Measurements from ENCODE around the gene LGMN.

LGMN gene

DNA sequence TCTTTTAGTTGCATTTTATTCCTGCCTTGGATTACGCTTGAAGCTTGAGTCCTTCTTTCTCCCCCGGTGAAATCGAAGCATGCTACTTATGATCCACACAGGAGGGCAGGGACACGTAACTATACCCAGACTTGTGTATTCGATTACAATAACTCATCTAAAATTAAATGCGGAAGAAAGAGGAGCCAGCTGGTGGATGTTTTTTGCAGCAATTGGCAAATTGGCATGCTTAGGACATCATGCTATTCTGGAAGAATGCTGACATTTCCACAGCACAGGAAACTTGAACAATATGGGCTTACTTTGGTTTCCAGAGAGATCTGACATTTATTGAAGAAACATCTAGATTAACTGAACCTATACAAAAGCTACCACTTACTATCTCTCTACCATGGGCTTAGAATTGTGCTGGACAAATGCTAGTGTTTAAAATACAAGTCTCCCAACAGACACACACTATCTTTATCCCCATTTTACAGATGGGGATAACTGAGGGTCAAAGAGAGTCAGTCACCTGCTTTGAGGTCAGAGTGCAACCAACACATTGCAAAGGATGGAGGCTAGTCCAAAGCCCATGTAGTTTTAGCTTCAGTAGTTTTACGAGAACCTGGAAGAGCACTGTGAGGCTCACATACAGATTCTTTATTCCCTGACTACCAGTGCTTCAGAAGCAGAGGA lies 36.3 kb downstream of the LGMN start:
- H3K27ac Mint-ChIP-seq, result peak overlapping the region in 1 of 2 donors; percentile 19
- ATAC-seq (replicated peaks) (no peak), DNase-seq (no peak)
- peaks cover 7% of the 10 kb centered on the region for H3K36me3 Mint-ChIP-seq (ENCODE audit: insufficient read depth)
- no peak overlapping the region for H3K4me3 Mint-ChIP-seq
- peaks cover 9 to 15% of the 10 kb centered on the region in 2 donors for H3K27me3 Mint-ChIP-seq
- H3K9me3 Mint-ChIP-seq, result no peaks in the 10 kb centered on the region
- no peaks in the 10 kb centered on the region for H3K4me1 Mint-ChIP-seq (ENCODE audit: low read depth in 2 of 2)

DNA sequence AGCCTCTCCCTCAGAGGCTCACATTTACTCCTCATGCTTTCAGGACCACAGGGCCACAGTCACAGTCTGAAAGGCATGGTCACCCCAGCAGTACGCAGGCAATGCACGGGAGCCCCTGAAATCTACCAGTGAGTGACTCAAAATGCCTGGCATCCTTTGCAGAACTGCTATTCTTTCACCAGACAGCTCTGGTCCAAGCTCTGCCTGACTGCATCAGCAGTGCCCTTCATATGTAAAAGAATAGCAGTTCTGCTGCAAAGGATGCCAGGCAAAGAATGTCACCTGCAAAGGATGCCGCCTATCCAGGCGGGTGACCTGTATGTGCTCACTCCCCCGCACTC lies 38.5 kb downstream of the LGMN start:
- peaks cover 0 to 1% of the 10 kb centered on the region in 2 donors for H3K4me1 Mint-ChIP-seq (ENCODE audit: low read depth in 2 of 2)
- no peak overlapping the region for H3K4me3 Mint-ChIP-seq
- H3K27me3 Mint-ChIP-seq, result peaks cover 27 to 36% of the 10 kb centered on the region in 2 donors
- H3K9me3 Mint-ChIP-seq, result no peaks in the 10 kb centered on the region
- H3K27ac Mint-ChIP-seq, result no peak overlapping the region
- H3K36me3 Mint-ChIP-seq (ENCODE audit: insufficient read depth), result peaks cover 10% of the 10 kb centered on the region
- DNase-seq (no peak), ATAC-seq (replicated peaks) (no peak)

DNA sequence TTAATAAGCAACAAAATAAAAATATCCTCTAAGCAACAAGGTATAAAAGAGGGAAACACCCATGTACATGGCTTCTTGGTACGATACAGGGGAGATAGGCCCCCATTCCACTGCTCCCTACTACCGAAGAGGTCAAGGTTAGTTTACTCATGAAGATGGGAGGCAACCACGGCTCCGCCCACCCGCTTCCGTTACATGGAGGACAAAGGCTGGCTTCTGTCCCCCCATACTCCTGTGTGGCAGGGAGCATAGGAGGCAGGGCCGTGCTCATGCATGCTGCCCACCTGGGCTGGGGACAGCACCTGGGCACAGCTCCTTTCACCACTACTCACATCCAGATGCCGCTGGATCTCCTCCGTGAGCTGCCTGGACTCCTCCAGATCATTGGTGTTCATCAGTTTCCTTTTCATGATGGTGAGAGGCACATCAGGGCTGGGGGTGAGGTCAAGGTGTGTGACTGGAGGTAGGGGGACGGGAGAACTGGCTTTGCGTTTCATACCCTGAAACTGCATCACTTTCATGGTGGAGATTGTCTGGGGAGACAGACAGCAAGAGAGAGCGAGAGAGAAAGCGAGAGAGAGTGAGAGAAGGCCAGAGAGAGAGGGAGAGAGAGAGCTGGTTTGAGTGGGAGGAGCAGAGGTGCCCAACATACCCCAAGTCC lies 39.0 kb downstream of the LGMN start:
- no peak overlapping the region for H3K4me3 Mint-ChIP-seq
- DNase-seq, result no peak
- ATAC-seq (replicated peaks), result no peak
- H3K36me3 Mint-ChIP-seq (ENCODE audit: insufficient read depth), result peaks cover 13% of the 10 kb centered on the region
- peaks cover 0 to 5% of the 10 kb centered on the region in 2 donors for H3K4me1 Mint-ChIP-seq (ENCODE audit: low read depth in 2 of 2)
- no peak overlapping the region for H3K27ac Mint-ChIP-seq
- no peaks in the 10 kb centered on the region for H3K9me3 Mint-ChIP-seq
- H3K27me3 Mint-ChIP-seq, result peaks cover 32 to 41% of the 10 kb centered on the region in 2 donors

DNA sequence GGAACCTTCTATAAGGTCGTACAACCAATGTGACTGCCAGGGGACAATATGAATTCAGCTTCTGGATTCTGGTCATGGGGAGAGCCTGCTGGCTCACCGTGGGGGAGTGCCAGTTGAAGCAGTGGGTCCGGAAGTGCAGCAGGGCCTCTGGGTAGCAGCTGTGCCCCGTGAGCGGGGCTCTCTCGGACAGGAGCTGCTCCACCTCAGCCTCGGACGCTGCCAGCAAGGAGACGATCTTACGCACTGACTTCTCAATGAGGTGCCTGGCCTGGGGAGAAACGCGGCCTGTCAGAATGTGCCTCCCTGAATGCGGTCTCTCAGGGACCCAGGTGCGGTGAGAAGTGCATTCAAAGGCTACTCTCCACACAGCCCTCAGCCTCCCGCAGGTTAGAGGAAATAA lies 42.0 kb downstream of the LGMN start:
- no peaks in the 10 kb centered on the region for H3K9me3 Mint-ChIP-seq
- no peak for ATAC-seq (replicated peaks)
- peaks cover 53 to 71% of the 10 kb centered on the region in 2 donors for H3K27me3 Mint-ChIP-seq
- H3K27ac Mint-ChIP-seq, result no peak overlapping the region
- H3K4me3 Mint-ChIP-seq, result no peak overlapping the region
- peaks cover 7% of the 10 kb centered on the region for H3K36me3 Mint-ChIP-seq (ENCODE audit: insufficient read depth)
- H3K4me1 Mint-ChIP-seq (ENCODE audit: low read depth in 2 of 2), result peaks cover 0 to 5% of the 10 kb centered on the region in 2 donors
- DNase-seq, result no peak

DNA sequence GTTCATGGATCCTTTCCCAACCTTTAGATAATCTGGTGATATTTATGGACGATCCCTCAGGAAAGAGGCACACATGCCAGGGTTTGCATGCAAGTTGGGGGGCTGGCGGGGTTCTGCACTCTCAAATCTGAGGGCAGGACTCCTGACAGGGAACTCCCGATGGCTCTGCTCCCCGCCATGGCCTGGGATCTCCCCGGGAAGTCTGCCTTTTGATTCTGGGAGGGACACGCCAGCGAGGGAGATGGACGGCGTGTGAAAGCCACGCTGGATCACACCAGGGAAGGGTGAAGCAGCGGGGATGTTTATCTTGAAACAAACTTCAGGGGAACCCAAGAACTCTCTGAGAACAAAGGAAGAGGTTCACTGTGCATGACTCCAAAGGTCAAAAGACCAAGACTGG lies 43.6 kb downstream of the LGMN start:
- ATAC-seq (replicated peaks) (no peak), DNase-seq (no peak)
- Mint-ChIP-seq H3K9me3 (no peaks in the 10 kb centered on the region), H3K27ac (no peak overlapping the region), H3K27me3 (peaks cover 55 to 73% of the 10 kb centered on the region in 2 donors), H3K4me3 (peak overlapping the region in 1 of 2 donors; percentile 22), H3K4me1 (ENCODE audit: low read depth in 2 of 2) (peaks cover 0 to 7% of the 10 kb centered on the region in 2 donors), H3K36me3 (ENCODE audit: insufficient read depth) (peaks cover 7% of the 10 kb centered on the region)

DNA sequence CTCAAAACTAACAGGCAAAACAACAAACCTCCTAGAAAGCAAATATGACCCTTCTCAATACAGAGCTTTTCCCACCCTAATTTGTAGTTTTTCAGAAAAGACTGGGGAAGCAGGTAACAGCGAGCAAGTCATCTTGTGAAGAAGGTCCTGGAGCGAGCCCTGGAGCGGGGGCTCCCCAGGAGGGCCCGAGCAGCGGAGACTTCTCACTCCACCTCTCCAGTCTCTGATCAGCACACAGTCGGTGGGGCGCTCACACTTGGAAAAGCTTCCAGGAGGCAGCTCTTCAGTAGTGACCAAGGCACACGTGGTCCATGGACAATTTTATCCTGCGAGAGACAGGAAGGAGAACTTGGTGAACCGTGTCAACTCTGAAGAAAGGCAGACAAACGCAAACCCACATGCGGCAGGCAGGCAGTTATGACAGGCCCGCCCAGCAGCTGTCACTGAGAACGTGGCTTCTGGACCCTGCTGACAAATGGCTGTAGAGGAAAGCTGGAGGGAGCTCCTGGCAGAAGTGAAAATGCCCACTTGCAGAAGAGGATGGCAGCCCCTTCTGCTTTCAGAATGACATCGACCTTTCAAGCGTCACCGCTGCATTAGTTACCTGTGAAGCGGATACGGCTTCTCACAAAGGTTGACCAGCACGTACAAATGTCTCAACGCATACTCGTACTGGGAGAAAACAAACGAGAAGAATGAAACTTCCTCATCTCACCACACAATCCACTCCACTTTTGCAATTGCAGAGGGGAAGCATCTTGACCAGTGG lies 44.2 kb downstream of the LGMN start:
- H3K27me3 Mint-ChIP-seq, result peaks cover 50 to 67% of the 10 kb centered on the region in 2 donors
- H3K27ac Mint-ChIP-seq, result no peak overlapping the region

DNA sequence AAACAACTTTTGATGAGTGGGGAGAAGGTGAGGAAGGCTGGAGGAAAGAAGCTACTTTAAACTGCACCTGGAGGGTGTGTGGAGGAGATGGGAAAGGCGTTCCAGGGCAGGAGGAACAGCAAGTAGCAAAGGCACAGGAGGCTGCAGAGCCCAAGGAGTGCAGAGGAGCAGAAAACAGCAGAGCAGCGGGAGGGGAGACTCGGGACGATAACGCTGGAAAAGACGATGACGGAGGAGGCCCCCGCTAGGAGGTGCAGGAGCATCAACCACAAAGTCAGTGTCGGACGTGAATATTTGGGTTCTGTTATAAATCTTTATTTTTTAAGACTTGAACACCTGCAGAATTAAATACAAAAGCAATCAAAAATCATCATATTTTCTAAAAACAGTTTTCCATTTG lies 44.9 kb downstream of the LGMN start:
- Mint-ChIP-seq H3K4me1 (ENCODE audit: low read depth in 2 of 2) (peaks cover 0 to 7% of the 10 kb centered on the region in 2 donors), H3K36me3 (ENCODE audit: insufficient read depth) (peaks cover 7% of the 10 kb centered on the region), H3K27me3 (peaks cover 50 to 66% of the 10 kb centered on the region in 2 donors), H3K4me3 (no peak overlapping the region), H3K27ac (peak overlapping the region in 1 of 2 donors; percentile 60), H3K9me3 (no peaks in the 10 kb centered on the region)
- ATAC-seq (replicated peaks) (no peak), DNase-seq (no peak)

More for the DNA sequence above, 44.2 kb downstream of the LGMN start:
- peaks cover 0 to 7% of the 10 kb centered on the region in 2 donors for H3K4me1 Mint-ChIP-seq (ENCODE audit: low read depth in 2 of 2)
- DNase-seq (no peak), ATAC-seq (replicated peaks) (peak; percentile 77)
- no peaks in the 10 kb centered on the region for H3K9me3 Mint-ChIP-seq
- peak overlapping the region in 1 of 2 donors; percentile 6 for H3K4me3 Mint-ChIP-seq
- peaks cover 7% of the 10 kb centered on the region for H3K36me3 Mint-ChIP-seq (ENCODE audit: insufficient read depth)

DNA sequence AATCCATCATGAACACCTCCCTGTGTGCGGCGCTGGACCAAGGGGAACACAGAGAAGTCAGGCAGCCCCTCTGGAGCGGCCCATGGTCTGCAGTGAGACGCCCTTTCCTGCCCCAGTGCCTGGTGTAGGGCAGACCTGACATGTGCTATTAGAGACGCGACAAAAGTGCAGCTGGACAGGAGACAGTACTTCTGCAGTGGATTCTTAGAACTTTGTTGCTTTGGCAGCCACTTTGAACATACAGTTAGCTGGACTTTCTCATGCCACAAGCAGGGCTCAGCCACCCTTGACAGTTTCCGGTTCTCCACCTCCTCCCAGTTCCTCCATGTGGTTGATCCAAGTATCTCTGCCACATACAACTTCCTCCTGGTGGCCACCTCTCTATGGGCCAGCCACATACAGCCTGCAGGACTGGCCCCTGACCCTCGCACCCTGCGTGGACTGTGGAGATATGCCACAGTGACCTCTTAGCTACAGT lies 45.9 kb downstream of the LGMN start:
- Mint-ChIP-seq H3K27ac (no peak overlapping the region), H3K4me3 (no peak overlapping the region), H3K4me1 (ENCODE audit: low read depth in 2 of 2) (peaks cover 0 to 7% of the 10 kb centered on the region in 2 donors), H3K9me3 (no peaks in the 10 kb centered on the region), H3K27me3 (peaks cover 50 to 65% of the 10 kb centered on the region in 2 donors), H3K36me3 (ENCODE audit: insufficient read depth) (peaks cover 7% of the 10 kb centered on the region)
- ATAC-seq (replicated peaks) (no peak), DNase-seq (no peak)

DNA sequence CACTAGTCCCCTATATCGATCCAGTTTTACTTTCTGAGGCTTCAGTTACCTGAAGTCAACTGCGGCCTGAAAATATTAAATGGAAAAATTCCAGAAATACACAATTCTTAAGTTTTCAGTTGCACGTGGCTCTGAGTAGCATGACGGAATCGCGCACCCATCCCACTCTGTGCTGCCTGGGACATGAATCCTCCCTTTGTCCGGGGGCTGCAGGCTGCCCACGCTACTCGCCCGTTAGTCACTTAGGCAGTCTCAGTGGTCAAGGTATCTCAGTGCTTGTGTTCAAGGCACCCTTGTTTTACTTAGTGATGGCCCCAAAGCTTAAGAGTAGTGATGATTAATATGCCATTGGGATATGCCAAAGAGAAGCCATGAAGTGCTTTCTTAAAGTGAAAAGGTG lies 46.6 kb downstream of the LGMN start:
- H3K27ac Mint-ChIP-seq, result no peak overlapping the region

DNA sequence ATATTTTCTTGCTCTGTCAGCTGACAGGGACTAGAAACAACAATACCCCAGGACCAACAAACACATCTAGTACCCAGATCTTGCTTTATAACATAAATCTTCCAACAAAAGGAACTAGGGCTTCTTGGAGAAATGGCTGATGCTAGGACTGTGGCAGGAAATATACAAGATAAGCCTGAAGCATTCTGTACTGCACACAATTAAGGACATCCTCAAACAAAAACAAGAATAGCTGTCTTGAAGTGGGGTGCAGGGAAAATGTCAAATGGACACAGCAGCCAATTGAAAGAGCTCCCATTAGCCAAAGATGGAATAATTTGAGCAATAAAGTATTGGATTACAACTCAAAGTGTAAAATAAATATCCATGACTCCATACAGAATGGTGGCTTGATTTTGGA lies 50.0 kb downstream of the LGMN start:
- Mint-ChIP-seq H3K4me1 (ENCODE audit: low read depth in 2 of 2) (peaks cover 3 to 9% of the 10 kb centered on the region in 2 donors), H3K36me3 (ENCODE audit: insufficient read depth) (peaks cover 5% of the 10 kb centered on the region), H3K27me3 (peaks cover 21 to 24% of the 10 kb centered on the region in 2 donors), H3K4me3 (no peak overlapping the region), H3K9me3 (no peaks in the 10 kb centered on the region), H3K27ac (no peak overlapping the region)
- DNase-seq (no peak), ATAC-seq (replicated peaks) (no peak)

More for the DNA sequence above, 46.6 kb downstream of the LGMN start:
- DNase-seq, result no peak
- H3K4me1 Mint-ChIP-seq (ENCODE audit: low read depth in 2 of 2), result peaks cover 0 to 7% of the 10 kb centered on the region in 2 donors
- no peak for ATAC-seq (replicated peaks)
- no peaks in the 10 kb centered on the region for H3K9me3 Mint-ChIP-seq
- H3K27me3 Mint-ChIP-seq, result peaks cover 46 to 58% of the 10 kb centered on the region in 2 donors
- H3K36me3 Mint-ChIP-seq (ENCODE audit: insufficient read depth), result peaks cover 7% of the 10 kb centered on the region
- no peak overlapping the region for H3K4me3 Mint-ChIP-seq

DNA sequence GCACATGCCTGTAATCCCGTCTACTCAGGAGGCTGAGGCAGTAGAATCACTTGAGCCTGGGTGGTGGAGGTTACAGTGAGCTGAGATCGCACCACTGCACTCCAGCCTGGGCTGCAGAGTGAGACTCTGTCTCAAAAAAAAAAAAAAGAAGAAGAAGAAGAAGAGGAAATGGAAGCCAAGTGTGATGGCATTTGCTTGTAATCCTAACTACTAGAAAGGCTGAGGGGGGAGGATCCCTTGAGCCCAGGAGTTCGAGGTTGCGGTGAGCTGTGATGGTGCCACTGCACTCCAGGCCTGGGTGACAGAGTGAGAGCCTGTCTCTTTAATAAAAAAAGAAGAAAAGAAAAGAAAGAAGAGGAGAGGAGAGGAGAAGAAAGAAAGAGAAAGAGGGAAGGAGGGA lies 52.1 kb downstream of the LGMN start:
- no peak overlapping the region for H3K4me3 Mint-ChIP-seq
- H3K27me3 Mint-ChIP-seq, result peaks cover 3 to 5% of the 10 kb centered on the region in 2 donors
- DNase-seq (no peak), ATAC-seq (replicated peaks) (no peak)
- H3K9me3 Mint-ChIP-seq, result no peaks in the 10 kb centered on the region
- H3K27ac Mint-ChIP-seq, result peak overlapping the region in 1 of 2 donors; percentile 48
- H3K36me3 Mint-ChIP-seq (ENCODE audit: insufficient read depth), result peaks cover 8% of the 10 kb centered on the region
- peaks cover 14 to 15% of the 10 kb centered on the region in 2 donors for H3K4me1 Mint-ChIP-seq (ENCODE audit: low read depth in 2 of 2)

DNA sequence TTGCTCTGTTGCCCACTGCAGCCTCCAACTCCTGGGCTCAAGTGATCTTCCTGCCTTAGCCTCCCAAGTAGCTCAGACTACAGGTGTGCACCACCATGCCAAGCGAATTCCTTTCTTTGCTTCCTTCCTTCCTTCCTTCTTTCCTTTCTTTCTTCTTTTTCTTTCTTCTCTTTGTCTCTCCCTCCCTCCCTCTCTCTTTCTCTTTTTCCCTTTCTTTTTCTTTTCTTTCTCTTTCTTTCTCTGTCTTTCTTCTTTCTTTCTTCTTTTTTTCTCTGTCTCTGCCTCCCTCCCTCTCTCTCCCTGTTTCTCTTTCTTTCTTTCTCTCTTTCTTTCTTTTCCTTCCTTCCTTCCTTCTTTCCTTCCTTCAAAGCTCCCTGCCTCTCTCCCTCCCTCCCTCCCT lies 52.9 kb downstream of the LGMN start:
- Mint-ChIP-seq H3K4me1 (ENCODE audit: low read depth in 2 of 2) (peaks cover 14 to 15% of the 10 kb centered on the region in 2 donors), H3K27ac (peak overlapping the region in 1 of 2 donors; percentile 48), H3K36me3 (ENCODE audit: insufficient read depth) (peaks cover 8% of the 10 kb centered on the region), H3K4me3 (no peak overlapping the region), H3K27me3 (no peaks in the 10 kb centered on the region), H3K9me3 (no peaks in the 10 kb centered on the region)
- DNase-seq (no peak), ATAC-seq (replicated peaks) (no peak)

DNA sequence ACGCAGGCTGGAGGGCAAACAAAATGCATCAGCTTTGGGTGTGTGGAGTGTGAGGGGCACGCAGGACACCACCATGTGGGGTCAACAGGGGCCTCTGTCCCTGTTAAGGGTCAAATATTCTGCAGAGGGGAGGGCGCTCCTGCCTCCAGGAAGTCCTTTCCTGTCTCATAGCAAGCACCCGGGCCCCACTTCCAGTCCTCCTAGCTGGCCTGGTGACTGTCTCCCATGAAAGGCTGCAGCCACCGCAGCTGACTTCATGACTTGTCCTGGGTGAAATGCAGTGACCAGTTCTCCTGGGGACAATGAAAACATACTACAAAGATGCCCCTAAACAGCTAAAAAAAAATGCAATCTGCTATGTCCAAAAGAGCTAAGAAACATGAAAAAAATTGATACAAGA lies 53.6 kb downstream of the LGMN start:
- Mint-ChIP-seq H3K4me1 (ENCODE audit: low read depth in 2 of 2) (peaks cover 13 to 14% of the 10 kb centered on the region in 2 donors), H3K4me3 (no peak overlapping the region), H3K36me3 (ENCODE audit: insufficient read depth) (peaks cover 16% of the 10 kb centered on the region), H3K27ac (peak overlapping the region in 1 of 2 donors; percentile 78), H3K9me3 (no peaks in the 10 kb centered on the region), H3K27me3 (no peaks in the 10 kb centered on the region)
- DNase-seq (no peak), ATAC-seq (replicated peaks) (no peak)
